Neural progenitor cell (in vitro differentiated cells): ENCODE data around the gene RPL10.

Experiments
- EZH2 ChIP-seq: fragments of 200-600 bp; sonication (generic); IDR thresholded peaks from 2 replicates; pipeline ENCODE4 v1.6.1; 2017; ENCODE audit warnings: antibody characterized with exemption, mild to moderate bottlenecking, moderate library complexity
- EZH2phosphoT487 ChIP-seq: fragments of 200-600 bp; sonication (generic); IDR thresholded peaks from 2 replicates; pipeline ENCODE4 v1.6.1; 2017; ENCODE audit warnings: antibody characterized with exemption
- TF ChIP-seq, protein P1 (sequence below): fragments of 200-600 bp; sonication (generic); IDR thresholded peaks from 2 replicates; pipeline ENCODE4 v1.5.1; 2017; ENCODE audit warnings: antibody characterized with exemption, mild to moderate bottlenecking

GRCh38 chrX:154441564-154441963 is 43.4 kb downstream of the RPL10 start:
- TF ChIP-seq EZH2: no peak
- TF ChIP-seq, protein P1, sequence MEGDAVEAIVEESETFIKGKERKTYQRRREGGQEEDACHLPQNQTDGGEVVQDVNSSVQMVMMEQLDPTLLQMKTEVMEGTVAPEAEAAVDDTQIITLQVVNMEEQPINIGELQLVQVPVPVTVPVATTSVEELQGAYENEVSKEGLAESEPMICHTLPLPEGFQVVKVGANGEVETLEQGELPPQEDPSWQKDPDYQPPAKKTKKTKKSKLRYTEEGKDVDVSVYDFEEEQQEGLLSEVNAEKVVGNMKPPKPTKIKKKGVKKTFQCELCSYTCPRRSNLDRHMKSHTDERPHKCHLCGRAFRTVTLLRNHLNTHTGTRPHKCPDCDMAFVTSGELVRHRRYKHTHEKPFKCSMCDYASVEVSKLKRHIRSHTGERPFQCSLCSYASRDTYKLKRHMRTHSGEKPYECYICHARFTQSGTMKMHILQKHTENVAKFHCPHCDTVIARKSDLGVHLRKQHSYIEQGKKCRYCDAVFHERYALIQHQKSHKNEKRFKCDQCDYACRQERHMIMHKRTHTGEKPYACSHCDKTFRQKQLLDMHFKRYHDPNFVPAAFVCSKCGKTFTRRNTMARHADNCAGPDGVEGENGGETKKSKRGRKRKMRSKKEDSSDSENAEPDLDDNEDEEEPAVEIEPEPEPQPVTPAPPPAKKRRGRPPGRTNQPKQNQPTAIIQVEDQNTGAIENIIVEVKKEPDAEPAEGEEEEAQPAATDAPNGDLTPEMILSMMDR: no peak
- no peak for TF ChIP-seq EZH2phosphoT487
